Activated T-cell treated with anti-CD3 and anti-CD28 coated beads, Interleukin-2, amount 50 U/mL, for 24 hours (primary cell): Measurements from ENCODE around the gene OR7D4.
"Not testable (repeated sequence)": the region's sequence is repeated elsewhere in the genome, so short reads cannot be mapped to it uniquely, and the experiment has no call there.

Experiments used
- DNase-seq: peaks from one replicate; pipeline ENCODE4 v3.0.0-alpha.2; 2020
- H3K27ac Mint-ChIP-seq: 2 replicates; pipeline ENCODE4 v1.8.0; 2020; ENCODE audit warnings: mild to moderate bottlenecking, mixed read lengths
- H3K27me3 Mint-ChIP-seq: 2 replicates; pipeline ENCODE4 v1.8.0; 2020; ENCODE audit warnings: mixed read lengths
- H3K36me3 Mint-ChIP-seq: 2 replicates; pipeline ENCODE4 v1.8.0; 2020; ENCODE audit warnings: low read depth, mixed read lengths
- H3K4me1 Mint-ChIP-seq: 2 replicates; pipeline ENCODE4 v1.8.0; 2020; ENCODE audit warnings: low read depth, mixed read lengths
- H3K4me3 Mint-ChIP-seq: 2 replicates; pipeline ENCODE4 v1.8.0; 2020; ENCODE audit warnings: mild to moderate bottlenecking, moderate library complexity, mixed read lengths
- H3K9me3 Mint-ChIP-seq: 2 replicates; pipeline ENCODE4 v1.8.0; 2020; ENCODE audit warnings: mixed read lengths

OR7D4 gene

DNA sequence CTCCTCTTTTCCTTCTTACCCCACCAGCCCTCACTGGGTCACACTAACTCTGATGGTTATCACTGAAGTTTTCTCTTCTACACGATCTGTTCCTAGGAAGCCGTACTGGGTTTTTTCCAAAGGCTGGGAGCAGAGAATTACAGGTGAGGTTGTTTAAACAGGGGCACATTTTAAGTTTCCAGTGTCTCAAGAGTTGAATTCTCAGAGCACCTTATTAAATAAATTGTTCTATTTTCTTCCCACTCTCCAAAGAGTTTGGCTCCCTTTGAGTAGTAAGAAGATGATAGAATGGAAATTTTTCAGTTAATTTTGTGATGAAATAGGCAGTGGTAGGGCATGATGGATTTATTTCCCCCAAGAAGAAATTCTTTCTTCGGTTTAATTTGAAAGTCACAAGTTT, at the start of gene OR7D4:
Gene OR7D4 (minus strand): TSS at position 101 of the 400 bp plus-strand sequence. CDS start 4,752 bp downstream, outside the sequence.
- peaks cover 20% of the 10 kb centered on the region for H3K27me3 Mint-ChIP-seq
- no peaks in the 10 kb centered on the region for H3K36me3 Mint-ChIP-seq
- H3K4me1 Mint-ChIP-seq: no peaks in the 10 kb centered on the region

GRCh38 chr19:9251236-9251635, 31.8 kb upstream of the OR7D4 start:
- Mint-ChIP-seq H3K27ac (no peak overlapping the region), H3K27me3 (peaks cover 15% of the 10 kb centered on the region), H3K4me1 (no peaks in the 10 kb centered on the region), H3K36me3 (no peaks in the 10 kb centered on the region), H3K4me3 (no peak overlapping the region), H3K9me3 (peaks cover 5% of the 10 kb centered on the region)
- no peak for DNase-seq

More for the DNA sequence above, at the start of gene OR7D4:
- Mint-ChIP-seq H3K9me3 (peaks cover 5% of the 10 kb centered on the region), H3K4me3 (no peak within 1 kb of the TSS), H3K27ac (no peak within 1 kb of the TSS)
- no peak for DNase-seq

DNA sequence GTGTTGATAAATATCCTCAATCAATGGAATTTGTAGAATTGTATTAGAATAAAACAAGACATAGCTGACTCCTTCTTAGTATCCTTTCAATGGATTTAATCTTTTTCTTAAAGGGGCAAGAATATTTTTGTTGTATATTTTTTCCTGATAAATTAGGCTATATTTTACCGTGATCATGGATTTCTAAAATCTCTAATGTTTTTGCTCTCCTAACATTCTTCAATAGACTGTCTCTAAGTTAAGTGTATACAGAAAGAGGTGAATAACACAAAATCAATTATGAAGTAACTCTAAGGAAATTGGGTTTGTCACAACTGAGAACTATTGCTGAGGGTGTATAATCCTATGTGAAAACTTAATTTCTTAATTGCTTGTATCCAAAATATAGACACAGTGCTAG, 31.2 kb upstream of the OR7D4 start, which contains the start of gene OR7E24:
Gene OR7E24 (plus strand): TSS at position 301 of the 400 bp plus-strand sequence. CDS start 114 bp downstream, outside the sequence.
- Mint-ChIP-seq H3K4me3 (no peak within 1 kb of the TSS), H3K36me3 (no peaks in the 10 kb centered on the region), H3K4me1 (no peaks in the 10 kb centered on the region), H3K27ac (no peak within 1 kb of the TSS), H3K27me3 (peaks cover 15% of the 10 kb centered on the region), H3K9me3 (peaks cover 3% of the 10 kb centered on the region)
- no peak for DNase-seq

- Mint-ChIP-seq H3K9me3 (no peaks in the 10 kb centered on the region), H3K27me3 (peaks cover 14% of the 10 kb centered on the region), H3K36me3 (no peaks in the 10 kb centered on the region), H3K4me3 (peak overlapping the region; percentile 62), H3K4me1 (peaks cover 6% of the 10 kb centered on the region), H3K27ac (no peak overlapping the region)
- peak; percentile 76 for DNase-seq
These were observed 13.8 kb downstream of the OR7D4 start for GRCh38 chr19:9205501-9206113.

DNA sequence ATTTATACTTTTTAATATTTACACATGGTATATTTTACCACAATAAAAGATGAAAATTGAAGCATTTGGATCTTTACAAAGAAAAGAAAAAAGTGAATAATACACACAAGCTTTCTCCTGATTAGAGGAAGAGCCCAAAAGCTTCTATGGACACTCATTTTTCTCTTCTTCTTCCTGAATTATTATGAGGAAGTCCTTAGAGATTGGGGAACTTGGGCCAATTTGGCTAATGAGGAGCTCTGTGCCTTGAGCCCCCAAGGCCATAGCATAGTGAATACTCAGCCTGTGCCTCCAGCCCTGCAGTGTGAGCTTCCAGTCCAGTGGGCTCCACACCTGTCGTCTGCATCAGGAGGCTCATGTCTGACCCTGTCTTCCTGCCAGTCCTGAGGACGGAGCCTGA, 21.3 kb downstream of the OR7D4 start:
- DNase-seq, H3K9me3 Mint-ChIP-seq, H3K36me3 Mint-ChIP-seq, H3K4me3 Mint-ChIP-seq, H3K27ac Mint-ChIP-seq, H3K4me1 Mint-ChIP-seq: not testable (repeated sequence)
- peaks cover 40% of the 10 kb centered on the region for H3K27me3 Mint-ChIP-seq

GRCh38 chr19:9189535-9189934, 29.9 kb downstream of the OR7D4 start:
- peaks cover 20% of the 10 kb centered on the region for H3K36me3 Mint-ChIP-seq
- no peak overlapping the region for H3K4me3 Mint-ChIP-seq
- H3K4me1 Mint-ChIP-seq: no peaks in the 10 kb centered on the region
- peaks cover 26% of the 10 kb centered on the region for H3K9me3 Mint-ChIP-seq
- peaks cover 24% of the 10 kb centered on the region for H3K27me3 Mint-ChIP-seq
- no peak overlapping the region for H3K27ac Mint-ChIP-seq
- DNase-seq: no peak

GRCh38 chr19:9187191-9187590, 32.2 kb downstream of the OR7D4 start:
- Mint-ChIP-seq H3K36me3 (peaks cover 27% of the 10 kb centered on the region), H3K27ac (no peak overlapping the region), H3K27me3 (peaks cover 11% of the 10 kb centered on the region), H3K4me1 (no peaks in the 10 kb centered on the region), H3K4me3 (no peak overlapping the region), H3K9me3 (peaks cover 26% of the 10 kb centered on the region)
- no peak for DNase-seq

DNA sequence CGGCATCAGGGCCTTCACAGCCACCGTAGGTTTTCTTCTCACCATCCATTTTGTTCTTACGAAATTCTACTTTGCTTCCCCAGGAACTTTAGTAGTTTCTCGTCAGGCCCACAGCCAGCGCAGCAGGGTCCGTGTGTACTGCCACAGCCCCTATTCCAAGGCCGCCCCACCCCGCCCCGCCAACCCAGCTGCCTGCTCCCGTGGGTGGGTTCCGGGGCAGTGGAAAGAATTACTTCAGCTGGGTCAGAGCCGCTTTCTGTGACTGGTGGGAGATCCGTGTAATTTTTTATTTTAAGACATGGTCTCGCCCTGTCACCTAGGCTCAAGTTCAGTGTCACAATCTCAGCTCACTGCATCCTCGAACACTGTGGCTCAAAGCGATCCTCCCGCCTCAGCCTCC, 36.4 kb downstream of the OR7D4 start:
- Mint-ChIP-seq H3K27me3 (no peaks in the 10 kb centered on the region), H3K9me3 (peaks cover 14% of the 10 kb centered on the region), H3K4me1 (no peaks in the 10 kb centered on the region), H3K36me3 (peaks cover 25% of the 10 kb centered on the region), H3K4me3 (no peak overlapping the region), H3K27ac (no peak overlapping the region)
- DNase-seq: no peak

DNA sequence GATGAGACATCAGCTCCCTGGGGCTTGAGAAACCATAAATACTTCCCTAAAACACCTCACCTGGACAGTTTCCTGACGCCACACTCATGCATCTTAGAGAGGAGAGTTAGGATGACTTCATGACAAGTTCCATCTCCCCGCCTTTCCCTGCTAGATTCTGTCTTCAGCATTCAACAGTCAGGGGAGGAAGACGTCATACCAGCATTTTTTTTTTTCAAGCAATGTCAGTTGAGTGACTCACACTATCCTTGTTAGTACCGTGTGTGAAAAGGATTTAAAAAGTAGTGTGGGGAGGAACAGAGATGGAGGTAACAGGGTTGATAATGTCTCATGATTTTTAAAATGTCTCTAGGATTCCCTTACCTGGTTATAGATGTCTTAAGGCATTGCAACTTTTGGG, 40.5 kb downstream of the OR7D4 start, which contains the start of gene OR7D2:
Gene OR7D2 (plus strand): TSS at position 79 of the 400 bp plus-strand sequence. CDS start 6,803 bp downstream, outside the sequence.
- Mint-ChIP-seq H3K27ac (no peak within 1 kb of the TSS), H3K4me3 (no peak within 1 kb of the TSS), H3K4me1 (no peaks in the 10 kb centered on the region), H3K27me3 (no peaks in the 10 kb centered on the region), H3K9me3 (peaks cover 4% of the 10 kb centered on the region), H3K36me3 (peaks cover 29% of the 10 kb centered on the region)
- DNase-seq: no peak

GRCh38 chr19:9175326-9175725, 44.1 kb downstream of the OR7D4 start:
- DNase-seq: no peak
- no peak overlapping the region for H3K4me3 Mint-ChIP-seq
- H3K4me1 Mint-ChIP-seq: no peaks in the 10 kb centered on the region
- no peak overlapping the region for H3K27ac Mint-ChIP-seq
- H3K36me3 Mint-ChIP-seq: peaks cover 24% of the 10 kb centered on the region
- H3K27me3 Mint-ChIP-seq: no peaks in the 10 kb centered on the region
- H3K9me3 Mint-ChIP-seq: peaks cover 4% of the 10 kb centered on the region

GRCh38 chr19:9171393-9171991, 47.9 kb downstream of the OR7D4 start:
- Mint-ChIP-seq H3K4me1 (no peaks in the 10 kb centered on the region), H3K9me3 (peaks cover 4% of the 10 kb centered on the region), H3K36me3 (peaks cover 28% of the 10 kb centered on the region), H3K27ac (no peak overlapping the region), H3K27me3 (no peaks in the 10 kb centered on the region), H3K4me3 (no peak overlapping the region)
- DNase-seq: no peak

GRCh38 chr19:9166846-9167245, 52.5 kb downstream of the OR7D4 start:
- Mint-ChIP-seq H3K27ac (no peak overlapping the region), H3K4me1 (no peaks in the 10 kb centered on the region), H3K9me3 (peaks cover 10% of the 10 kb centered on the region), H3K36me3 (peaks cover 54% of the 10 kb centered on the region), H3K4me3 (no peak overlapping the region), H3K27me3 (no peaks in the 10 kb centered on the region)
- DNase-seq: no peak

DNA sequence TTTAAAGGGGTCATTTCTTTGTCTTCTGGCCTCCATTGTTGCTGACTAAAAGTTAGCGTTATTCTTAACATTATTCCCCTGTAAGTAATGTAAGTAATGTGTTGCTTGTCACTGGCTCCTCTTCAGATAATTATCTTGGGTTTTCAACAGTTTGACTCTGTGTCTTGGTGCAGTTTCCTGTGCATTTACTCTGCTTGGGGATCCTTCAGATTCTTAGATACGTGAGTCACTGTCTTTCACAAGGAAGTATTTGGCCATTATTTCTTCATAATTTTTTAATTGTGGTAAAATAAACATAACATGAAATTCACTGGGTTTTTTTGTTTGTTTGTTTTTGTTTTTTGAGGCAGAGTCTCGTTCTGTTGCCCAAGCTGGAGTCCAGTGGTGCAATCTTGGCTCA, 54.1 kb downstream of the OR7D4 start:
- Mint-ChIP-seq H3K27ac (no peak overlapping the region), H3K36me3 (peaks cover 70% of the 10 kb centered on the region), H3K27me3 (no peaks in the 10 kb centered on the region), H3K4me3 (no peak overlapping the region), H3K9me3 (peaks cover 24% of the 10 kb centered on the region), H3K4me1 (no peaks in the 10 kb centered on the region)
- no peak for DNase-seq

DNA sequence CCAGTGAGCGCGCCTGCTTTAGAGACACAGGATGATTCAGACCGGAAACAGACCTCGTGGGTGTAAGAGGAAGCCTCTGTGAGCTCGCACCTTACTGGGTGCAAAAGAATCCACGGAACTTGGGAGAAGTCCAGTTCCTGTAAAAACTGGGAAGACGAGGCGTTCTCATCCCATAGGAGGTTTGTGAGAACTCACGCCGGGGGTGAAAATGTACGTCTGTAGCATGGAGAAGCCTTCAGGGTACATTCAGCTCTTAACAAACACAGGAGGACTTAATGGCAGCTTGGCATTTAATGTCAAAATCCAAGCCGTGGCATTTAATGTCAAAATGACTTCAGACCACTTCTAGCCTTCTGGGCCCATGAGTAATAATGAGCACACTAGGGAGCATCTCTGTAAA, 58.0 kb downstream of the OR7D4 start:
- peaks cover 95% of the 10 kb centered on the region for H3K36me3 Mint-ChIP-seq
- H3K4me3 Mint-ChIP-seq: no peak overlapping the region
- H3K27ac Mint-ChIP-seq: no peak overlapping the region
- no peaks in the 10 kb centered on the region for H3K4me1 Mint-ChIP-seq
- no peaks in the 10 kb centered on the region for H3K27me3 Mint-ChIP-seq
- DNase-seq: no peak
- H3K9me3 Mint-ChIP-seq: peaks cover 34% of the 10 kb centered on the region
